Stimulated activated CD4-positive, alpha-beta T cell treated with anti-CD3 and anti-CD28 coated beads, Interleukin-4, amount 100 ng/mL, for 48 hours (primary cell): ENCODE results near the gene MYH11.
"Not testable (repeated sequence)": the region's sequence is repeated elsewhere in the genome, so short reads cannot be mapped to it uniquely, and the experiment has no call there.

Experiments used
- DNase-seq, 2 donors: peaks; one replicate each; pipeline ENCODE4 v3.0.0-alpha.2; 2020; ENCODE audit warnings: low read depth in 2 of 2

Gene MYH11

GRCh38 chr16:15876503-15876902, 19.7 kb upstream of the MYH11 start:
- DNase-seq: no peak

DNA sequence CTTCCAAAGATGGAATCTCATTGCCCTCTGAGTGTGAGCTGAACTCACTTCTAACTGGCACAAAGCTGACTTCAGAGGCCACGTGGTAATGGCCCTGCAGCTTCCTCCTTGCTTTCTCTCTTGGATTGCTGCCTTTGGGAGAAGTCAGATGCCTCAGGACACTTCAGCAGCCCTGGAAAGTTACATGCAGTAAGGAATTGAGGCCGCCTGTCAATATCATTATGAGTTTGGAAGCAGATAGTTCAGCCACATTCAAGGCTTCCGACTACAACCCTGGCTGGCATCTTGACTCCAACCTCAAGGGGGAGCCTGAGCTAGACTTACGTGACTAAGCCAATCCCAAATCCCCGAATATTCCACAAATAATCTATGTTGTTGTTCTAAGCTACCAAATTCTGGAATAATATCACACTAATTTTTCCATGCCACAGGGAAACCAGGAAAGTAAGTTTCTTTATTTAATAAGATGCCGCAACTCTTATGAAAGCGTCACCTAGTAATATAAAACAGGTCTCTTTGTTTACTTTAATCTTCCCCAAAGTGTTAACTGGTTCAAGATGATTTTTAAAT, 18.0 kb upstream of the MYH11 start:
- no peak for DNase-seq

- no peak for DNase-seq
Observed at GRCh38 chr16:15873737-15874136, 16.9 kb upstream of the MYH11 start.

GRCh38 chr16:15873301-15873700, 16.5 kb upstream of the MYH11 start:
- DNase-seq: no peak

- no peak for DNase-seq
Observed at GRCh38 chr16:15870011-15870410, 13.2 kb upstream of the MYH11 start.

GRCh38 chr16:15866451-15866850, 9.6 kb upstream of the MYH11 start:
- DNase-seq: no peak

DNA sequence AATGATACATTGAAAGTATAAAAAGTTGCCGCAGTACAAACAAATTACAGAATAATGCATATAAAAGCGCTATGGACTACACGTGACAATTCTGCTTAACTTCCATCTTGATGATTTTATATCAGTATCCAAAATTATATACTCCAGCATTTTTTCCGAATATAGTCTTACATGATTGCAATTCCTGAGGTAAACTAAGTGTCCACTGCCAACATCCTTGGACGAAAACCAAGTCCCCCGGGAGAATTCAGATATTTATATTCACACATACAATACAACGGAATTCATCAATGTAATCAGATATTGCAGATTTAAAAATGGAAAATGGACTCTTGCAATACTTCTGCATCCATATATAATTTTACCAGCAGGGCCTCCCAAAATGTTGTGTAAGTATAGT, 8.9 kb upstream of the MYH11 start:
- DNase-seq: no peak

GRCh38 chr16:15864939-15865338, 8.1 kb upstream of the MYH11 start:
- no peak for DNase-seq

GRCh38 chr16:15861996-15862395, 5.2 kb upstream of the MYH11 start:
- DNase-seq: no peak

- no peak for DNase-seq
Observed at GRCh38 chr16:15858921-15859668, 2.3 kb upstream of the MYH11 start.

DNA sequence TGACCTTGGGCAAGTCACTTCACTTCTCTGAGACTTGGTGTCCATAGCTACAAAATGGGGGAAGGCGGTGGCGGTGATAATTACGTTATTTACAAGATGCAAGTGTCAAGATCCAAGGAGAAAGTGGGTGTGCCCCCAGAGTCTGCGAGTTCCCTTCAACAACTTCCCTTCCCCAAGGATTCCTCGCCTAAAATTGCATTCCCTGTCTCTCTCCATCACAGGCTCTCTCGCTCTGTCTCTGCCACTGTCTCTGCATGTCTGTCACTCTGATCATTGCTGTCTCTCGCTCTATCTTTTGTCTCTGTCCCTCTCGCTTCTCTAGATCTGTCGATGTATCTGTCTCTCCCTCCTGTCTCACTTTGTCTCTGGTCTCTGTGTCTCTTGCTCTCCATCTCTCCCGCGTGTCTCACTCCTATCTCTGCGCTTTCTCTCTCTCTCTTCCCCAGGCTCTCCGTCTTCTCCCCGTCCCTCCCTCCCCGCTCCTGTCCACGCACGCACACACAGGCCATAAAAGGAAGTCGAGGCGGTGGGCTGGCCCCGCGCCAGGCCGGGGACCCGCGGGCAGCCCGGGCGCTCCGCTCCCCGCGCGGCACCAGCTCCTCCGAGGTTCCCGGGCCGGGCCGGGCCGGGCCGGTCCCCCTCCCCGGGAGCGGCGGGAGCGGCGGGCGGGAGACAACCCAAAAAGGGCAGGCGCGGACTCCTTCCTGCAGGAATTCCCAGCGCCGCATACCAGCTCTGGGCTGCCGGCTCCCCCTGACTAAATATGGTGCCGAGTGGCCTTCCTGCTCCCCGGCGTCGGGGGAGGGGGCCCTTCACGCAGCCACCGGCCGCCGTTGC, 1.1 kb upstream of the MYH11 start:
- DNase-seq: no peak

GRCh38 chr16:15856182-15856581, 646 bp downstream of the MYH11 start:
- DNase-seq: no peak

- DNase-seq: no peak
Observed at GRCh38 chr16:15855704-15856003, 1.2 kb downstream of the MYH11 start.

- DNase-seq: no peak
Observed at GRCh38 chr16:15854906-15855703, 1.7 kb downstream of the MYH11 start.

DNA sequence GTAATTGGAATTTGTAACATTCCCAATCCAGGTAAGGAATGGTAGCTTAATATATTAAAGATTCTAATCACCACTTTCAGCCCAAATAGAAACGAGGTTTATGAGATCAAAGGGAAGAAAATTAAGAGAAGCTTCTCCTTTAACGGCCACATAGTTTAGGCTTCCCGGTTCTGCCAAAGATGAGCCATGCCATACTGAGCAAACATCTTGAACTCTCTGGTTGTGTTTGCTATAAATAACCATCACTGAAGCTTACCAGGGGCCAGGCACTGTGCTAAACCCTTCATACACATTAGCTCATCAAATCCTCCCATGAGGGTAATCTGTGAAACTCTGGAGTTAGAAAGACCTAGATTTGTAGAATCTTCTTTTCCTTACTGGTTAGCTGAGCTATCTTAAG, 2.8 kb downstream of the MYH11 start:
- no peak for DNase-seq

DNA sequence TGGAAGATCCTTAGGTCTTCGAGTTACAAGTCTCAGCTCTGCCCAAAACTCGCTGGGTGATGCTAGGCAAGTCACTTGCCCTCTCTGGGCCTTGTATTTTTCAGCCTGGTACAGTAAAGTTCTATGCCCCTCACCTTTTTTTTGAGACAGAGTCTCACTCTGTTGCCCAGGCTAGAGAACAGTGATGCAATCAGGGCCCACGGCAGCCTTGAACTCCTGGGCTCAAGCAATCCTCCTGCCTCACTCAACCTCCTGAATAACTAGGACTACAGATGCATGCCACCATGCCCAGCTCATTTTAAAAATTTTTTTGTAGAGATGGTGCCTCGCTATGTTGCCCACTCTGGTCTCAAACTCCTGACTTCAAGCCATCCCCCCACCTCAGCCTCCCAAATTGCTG, 3.8 kb downstream of the MYH11 start:
- no peak for DNase-seq

DNA sequence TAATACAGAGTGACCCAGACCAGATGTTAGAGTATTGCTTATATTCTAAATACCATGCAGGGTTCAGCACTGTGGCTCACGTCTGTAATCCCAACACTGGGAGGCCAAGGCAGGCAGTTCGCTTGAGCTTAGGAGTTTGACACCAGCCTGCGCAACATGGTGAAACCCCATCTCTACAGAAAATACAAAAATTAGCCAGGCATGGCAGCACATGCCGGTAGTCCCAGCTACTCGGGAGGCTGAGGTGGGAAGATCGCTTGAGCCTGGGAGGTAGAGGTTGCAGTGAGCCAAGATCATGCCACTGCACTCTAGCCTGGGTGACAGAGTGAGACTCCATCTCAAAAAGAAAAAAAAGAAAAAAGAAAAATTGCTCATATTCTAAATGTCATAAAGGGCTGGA, 6.3 kb downstream of the MYH11 start:
- not testable (repeated sequence) for DNase-seq

DNA sequence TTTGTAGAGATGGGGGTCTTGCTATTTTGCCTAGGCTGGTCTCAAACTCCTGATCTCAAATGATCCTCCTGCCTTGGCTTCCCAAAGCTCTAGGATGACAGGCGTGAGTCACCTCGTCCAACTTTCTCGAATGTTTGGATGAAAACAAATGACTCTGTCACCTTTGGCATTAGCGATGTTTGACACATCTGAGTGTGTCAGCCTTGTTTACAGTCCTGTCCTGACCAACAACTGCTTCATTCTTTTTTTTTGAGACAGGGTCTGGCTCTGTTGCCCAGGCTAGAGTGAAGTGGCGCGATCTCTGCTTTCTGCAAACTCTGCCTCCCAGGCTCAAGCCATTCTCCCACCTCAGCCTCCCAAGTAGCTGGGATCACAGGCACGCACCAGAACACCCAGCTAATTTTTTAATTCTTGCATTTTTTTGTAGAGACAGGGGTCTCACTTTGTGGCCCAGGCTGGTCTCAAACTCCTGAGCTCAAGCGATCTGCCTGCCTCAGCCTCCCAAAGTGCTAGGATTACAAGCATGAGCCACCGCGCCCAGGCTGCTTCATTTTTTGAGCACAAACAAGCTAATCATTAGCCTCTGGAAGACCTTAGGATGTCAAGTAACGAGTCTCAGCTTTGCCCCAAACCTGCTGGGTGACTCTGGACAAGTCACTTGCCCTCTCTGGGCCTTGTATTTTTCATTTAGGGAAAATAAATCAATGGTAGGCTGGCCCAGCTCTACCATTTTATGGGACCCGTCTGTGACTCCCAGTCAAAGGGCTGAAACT, 7.4 kb downstream of the MYH11 start:
- DNase-seq: no peak

DNA sequence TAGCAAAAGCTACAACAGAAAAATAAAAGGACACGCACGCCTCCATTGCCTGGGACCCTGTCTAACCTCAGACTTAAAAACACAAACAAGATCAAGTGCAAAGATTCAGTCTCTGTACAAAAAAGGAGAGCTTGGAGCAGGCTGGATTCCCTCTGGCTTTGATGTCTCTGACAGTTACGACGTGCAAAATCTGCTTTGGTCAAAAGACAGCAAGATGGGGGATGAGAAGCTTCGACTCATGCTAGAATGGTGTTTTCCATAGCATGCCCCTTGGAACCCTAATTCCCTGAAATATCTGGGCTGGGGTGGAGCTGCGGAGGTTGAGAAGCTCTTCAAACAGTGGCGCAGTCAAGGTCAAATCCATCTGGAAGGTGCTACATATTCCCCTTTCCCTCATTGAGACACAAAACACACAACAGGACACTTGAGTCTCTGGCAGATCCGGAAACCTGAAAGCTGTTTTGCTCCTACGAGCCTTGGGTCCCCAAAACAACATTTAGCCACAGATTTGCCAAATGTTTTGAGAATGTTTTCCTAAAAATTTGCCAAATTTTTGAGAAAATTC, 9.1 kb downstream of the MYH11 start:
- no peak for DNase-seq

- DNase-seq: no peak
Observed at GRCh38 chr16:15846510-15846909, 10.3 kb downstream of the MYH11 start.

DNA sequence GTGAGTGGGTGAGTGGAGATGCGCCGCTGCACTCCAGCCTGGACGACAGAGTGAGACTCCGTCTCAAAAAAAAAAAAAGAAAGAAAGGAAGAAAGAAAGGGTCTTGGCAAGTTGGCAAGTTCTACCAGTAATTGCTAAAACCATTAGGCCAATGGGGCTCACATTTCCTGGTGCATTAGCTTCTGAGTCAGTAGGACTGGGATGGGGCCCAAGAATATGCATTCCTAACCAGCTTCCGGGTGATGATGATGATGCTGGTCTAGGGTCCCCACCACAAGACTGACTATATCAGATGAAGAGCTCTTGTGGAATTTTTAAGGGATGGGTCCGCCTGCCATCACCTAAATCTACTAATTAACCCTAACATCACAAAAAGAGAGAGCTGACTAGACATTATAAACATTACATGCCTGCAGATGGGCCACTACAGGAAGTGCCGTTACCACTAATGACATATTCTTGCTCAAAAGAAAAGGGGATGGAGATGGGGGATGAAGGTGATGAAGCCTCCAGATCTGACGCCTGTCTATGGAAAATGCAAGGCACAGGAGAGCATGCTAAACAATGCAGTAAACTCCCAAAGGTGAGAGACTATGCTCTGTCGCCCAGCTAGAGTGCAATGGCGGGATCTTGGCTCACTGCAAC, 13.1 kb downstream of the MYH11 start:
- DNase-seq: no peak
